IPS DF 6.9 (cell line): ENCODE results near the gene FLNB.

Source experiments
- DNase-seq: peaks from one replicate; pipeline ENCODE4 v3.0.0-alpha.2; 2013; ENCODE audit warnings: low read depth, low spot score
- H3K27ac ChIP-seq: one replicate; pipeline ENCODE4 v1.5.1; 2013; ENCODE audit warnings: low read length, control low read depth
- H3K27me3 ChIP-seq: 2 replicates; pipeline ENCODE4 v1.6.1; 2013; ENCODE audit warnings: mild to moderate bottlenecking, low read length; ENCODE audit not compliant: control insufficient read depth, insufficient read depth
- H3K36me3 ChIP-seq: 2 replicates; pipeline ENCODE4 v1.6.1; 2013; ENCODE audit warnings: low read length; ENCODE audit not compliant: control insufficient read depth, insufficient read depth
- H3K4me1 ChIP-seq: 2 replicates; pipeline ENCODE4 v1.6.1; 2013; ENCODE audit warnings: low read length; ENCODE audit not compliant: control insufficient read depth, insufficient read depth
- H3K4me3 ChIP-seq: 2 replicates; pipeline ENCODE4 v1.5.1; 2013; ENCODE audit warnings: mild to moderate bottlenecking, low read length
- H3K9me3 ChIP-seq: 2 replicates; pipeline ENCODE4 v1.6.1; 2013; ENCODE audit warnings: low read length, inconsistent platforms; ENCODE audit not compliant: control insufficient read depth, insufficient read depth
- WGBS: extraction: QIAGEN DNeasy Blood & Tissue Kit; methylation state at CpG from one replicate; pipeline ENCODE4 v1.1.7; 2013; ENCODE audit warnings: mixed read lengths, missing lambda C conversion rate; ENCODE audit not compliant: insufficient read length, insufficient coverage; 5-methylcytosine and 5-hydroxymethylcytosine counted together

Gene FLNB

DNA sequence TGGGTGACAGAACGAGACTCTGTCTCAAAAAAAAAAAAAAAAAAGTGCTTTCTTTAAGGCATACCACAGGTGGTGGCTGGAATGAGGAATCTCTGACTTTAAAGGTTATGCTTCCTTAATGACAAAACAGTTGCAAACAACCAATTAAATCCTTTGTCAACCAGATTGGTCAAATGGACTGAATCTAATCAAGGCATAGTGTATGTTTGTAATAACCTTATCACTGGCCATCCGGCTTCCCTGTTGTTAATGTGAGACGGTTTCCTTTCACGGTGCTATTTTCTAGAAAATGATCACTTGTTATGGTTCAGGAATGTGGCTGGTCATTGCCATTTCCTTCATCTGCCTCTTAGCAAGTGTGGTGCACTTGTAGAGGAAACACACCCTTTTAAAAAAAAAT lies 75.9 kb downstream of the FLNB start:
- H3K27ac ChIP-seq = no peak overlapping the region
- H3K9me3 ChIP-seq = no peaks in the 10 kb centered on the region
- H3K36me3 ChIP-seq = peaks cover 4% of the 10 kb centered on the region; the same call in 1 of the 2 replicates
- no peak overlapping the region for H3K4me3 ChIP-seq
- H3K4me1 ChIP-seq = peaks cover 2% of the 10 kb centered on the region; the same call in 1 of the 2 replicates
- H3K27me3 ChIP-seq = no peaks in the 10 kb centered on the region
- no CpG with 5 or more reads among the region's 4 CpGs for WGBS
- no peak for DNase-seq

DNA sequence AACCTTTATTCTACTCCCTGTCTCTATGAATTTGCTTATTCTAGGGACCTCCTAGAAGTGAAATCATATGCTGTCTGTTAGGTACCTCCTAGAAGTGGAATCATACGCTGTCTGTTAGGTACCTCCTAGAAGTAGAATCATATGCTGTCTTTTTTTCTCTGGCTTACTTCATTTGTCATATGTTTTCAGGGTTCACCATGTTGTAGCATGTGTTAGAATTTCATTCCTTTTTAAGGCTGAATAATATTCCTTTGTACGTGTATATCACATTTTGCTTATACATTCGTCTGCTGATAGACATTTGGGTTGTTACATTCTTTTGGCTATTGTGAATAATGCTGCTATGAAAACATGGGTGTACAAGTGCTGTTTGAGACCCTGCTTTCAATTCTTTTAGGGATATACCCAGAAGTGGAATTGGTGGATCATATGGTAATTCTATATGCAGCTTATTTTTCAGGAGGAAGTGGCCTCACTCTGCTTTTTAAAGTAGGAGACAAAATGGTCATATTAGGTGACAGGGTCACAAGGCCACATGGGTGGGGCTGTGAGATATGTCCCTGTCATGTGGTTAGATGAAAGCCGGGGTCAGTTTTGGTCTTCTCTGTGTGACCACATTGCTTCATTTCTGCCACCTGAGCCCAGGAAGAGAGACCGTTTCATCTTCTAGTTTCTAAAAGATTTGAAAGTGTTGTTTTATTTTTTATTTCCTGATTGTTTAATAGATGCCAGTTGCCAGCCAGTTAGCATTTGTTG lies 76.7 kb downstream of the FLNB start:
- Histone ChIP-seq H3K4me1 (peaks cover 2% of the 10 kb centered on the region; the same call in 1 of the 2 replicates), H3K27me3 (no peaks in the 10 kb centered on the region), H3K36me3 (peaks cover 4% of the 10 kb centered on the region; the same call in 1 of the 2 replicates), H3K9me3 (no peaks in the 10 kb centered on the region), H3K27ac (no peak overlapping the region), H3K4me3 (no peak overlapping the region)
- WGBS = no CpG with 5 or more reads among the region's 5 CpGs
- no peak for DNase-seq

DNA sequence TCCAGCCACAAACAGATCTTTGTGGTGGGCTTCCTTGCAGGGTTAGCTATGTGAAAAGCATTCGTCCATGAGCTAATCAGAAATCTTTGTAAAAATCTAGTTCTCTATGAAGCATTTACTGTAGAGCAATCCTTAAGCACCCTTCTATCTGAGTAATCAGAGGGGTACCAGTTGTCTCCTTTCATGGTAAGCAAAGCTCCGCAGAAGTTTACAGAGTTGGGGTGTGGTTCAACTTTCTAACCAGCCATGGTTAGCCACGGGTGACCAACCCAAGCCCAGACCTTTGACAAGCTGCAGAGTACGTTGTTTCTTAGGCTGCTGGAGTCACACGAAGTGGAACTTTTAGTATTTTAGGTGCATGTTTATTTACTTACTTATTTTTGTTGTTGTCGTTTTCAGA lies 77.4 kb downstream of the FLNB start:
- peaks cover 4% of the 10 kb centered on the region; the same call in 1 of the 2 replicates for H3K36me3 ChIP-seq
- DNase-seq = no peak
- no peaks in the 10 kb centered on the region for H3K27me3 ChIP-seq
- no CpG with 5 or more reads among the region's 6 CpGs for WGBS
- H3K4me1 ChIP-seq = peaks cover 2% of the 10 kb centered on the region; the same call in 1 of the 2 replicates
- H3K27ac ChIP-seq = no peak overlapping the region
- no peak overlapping the region for H3K4me3 ChIP-seq
- H3K9me3 ChIP-seq = no peaks in the 10 kb centered on the region

DNA sequence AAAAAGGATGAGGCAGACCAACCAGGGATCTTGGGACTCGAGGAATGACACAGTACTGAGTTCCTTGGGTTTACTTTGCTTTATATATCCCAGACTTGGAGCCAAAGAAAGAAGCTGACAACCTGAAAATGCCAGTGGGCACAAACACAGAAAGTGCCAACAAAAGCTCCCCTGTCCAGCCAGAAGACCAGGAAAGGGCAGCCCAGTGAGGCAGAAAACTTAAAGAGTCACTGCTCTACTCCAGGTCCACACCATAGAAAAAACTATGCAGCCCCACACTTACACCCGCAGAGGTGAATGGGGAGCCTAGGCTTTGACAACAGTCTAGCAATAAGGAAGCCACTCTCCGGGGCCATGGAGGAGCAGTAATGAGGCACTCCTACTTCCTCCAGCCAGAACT lies 80.3 kb downstream of the FLNB start:
- Histone ChIP-seq H3K4me3 (no peak overlapping the region), H3K9me3 (no peaks in the 10 kb centered on the region), H3K27ac (no peak overlapping the region), H3K36me3 (no peaks in the 10 kb centered on the region), H3K4me1 (no peaks in the 10 kb centered on the region), H3K27me3 (no peaks in the 10 kb centered on the region)
- DNase-seq = no peak
- WGBS = no CpG with 5 or more reads among the region's 3 CpGs

DNA sequence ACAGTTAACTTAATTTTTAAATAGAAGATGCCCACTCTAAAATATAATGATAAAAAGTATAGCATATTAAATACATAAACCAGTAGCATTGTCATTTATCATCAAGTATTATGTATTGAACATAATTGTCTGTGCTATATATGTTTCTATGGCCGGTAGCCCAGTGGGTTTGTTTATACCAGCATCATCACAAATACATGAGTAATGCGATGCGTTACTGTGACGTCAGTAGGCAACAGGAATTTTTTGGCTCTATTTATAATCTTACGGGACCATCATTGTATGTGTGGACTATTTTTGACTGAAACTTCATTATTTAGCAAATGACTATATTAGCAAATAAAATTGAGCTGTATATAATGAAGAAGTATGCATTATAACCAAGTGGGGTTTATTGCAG lies 82.1 kb downstream of the FLNB start:
- no peaks in the 10 kb centered on the region for H3K4me1 ChIP-seq
- H3K9me3 ChIP-seq = no peaks in the 10 kb centered on the region
- peaks cover 2% of the 10 kb centered on the region; the same call in 1 of the 2 replicates for H3K36me3 ChIP-seq
- WGBS = no CpG with 5 or more reads among the region's 5 CpGs
- no peak overlapping the region for H3K4me3 ChIP-seq
- H3K27ac ChIP-seq = no peak overlapping the region
- no peak for DNase-seq
- no peaks in the 10 kb centered on the region for H3K27me3 ChIP-seq

DNA sequence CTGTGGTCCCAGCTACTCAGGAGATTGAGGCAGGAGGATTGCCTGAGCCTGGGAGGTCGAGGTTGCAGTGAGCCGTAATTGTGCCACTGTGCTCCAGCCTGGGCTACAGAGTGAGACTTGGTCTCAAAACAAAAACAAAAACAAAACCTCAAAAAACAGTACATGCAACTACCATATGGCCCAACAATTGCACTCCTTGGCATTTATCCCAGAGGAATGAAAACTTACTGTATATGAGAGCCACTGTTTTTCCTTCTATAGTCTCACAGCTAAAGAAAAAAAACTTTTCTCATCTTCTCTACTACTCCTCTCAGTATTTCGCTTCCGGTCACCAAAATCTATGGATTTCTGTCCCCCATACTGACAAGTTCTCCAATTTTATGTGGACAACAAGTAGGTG lies 84.3 kb downstream of the FLNB start:
- no peak for DNase-seq
- Histone ChIP-seq H3K4me3 (no peak overlapping the region), H3K36me3 (peaks cover 10% of the 10 kb centered on the region; the same call in 1 of the 2 replicates), H3K4me1 (no peaks in the 10 kb centered on the region), H3K27me3 (no peaks in the 10 kb centered on the region), H3K9me3 (no peaks in the 10 kb centered on the region), H3K27ac (no peak overlapping the region)
- no CpG with 5 or more reads among the region's 4 CpGs for WGBS

DNA sequence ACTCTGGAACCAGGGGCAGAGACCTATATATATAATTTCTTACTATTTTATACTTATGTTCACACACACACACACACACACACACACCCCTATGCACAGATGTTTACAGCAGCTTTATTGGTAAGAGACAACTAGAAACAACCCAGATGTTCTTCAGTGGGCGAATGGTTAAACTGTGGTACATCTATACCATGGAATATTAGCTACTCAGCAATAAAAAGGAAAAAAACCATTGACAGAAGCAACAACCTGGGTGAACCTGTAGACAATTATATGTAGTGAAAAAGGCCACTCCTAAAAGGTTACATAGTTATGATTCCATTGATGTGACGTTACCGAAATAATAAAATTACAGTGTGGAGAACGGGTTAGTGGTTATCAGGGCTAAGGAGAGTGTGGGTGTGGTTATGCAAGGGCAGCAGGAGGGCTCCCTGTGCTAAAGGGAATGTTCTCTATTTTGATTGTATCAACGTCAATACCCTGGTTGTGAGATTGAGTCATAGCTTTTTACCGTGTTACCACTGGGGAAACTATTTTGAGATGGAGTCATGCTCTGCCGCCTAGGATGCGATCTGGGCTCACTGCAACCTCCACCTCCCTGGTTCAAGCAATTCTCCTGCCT lies 85.5 kb downstream of the FLNB start:
- DNase-seq = no peak
- H3K27me3 ChIP-seq = no peaks in the 10 kb centered on the region
- H3K4me3 ChIP-seq = no peak overlapping the region
- no CpG with 5 or more reads among the region's 8 CpGs for WGBS
- H3K36me3 ChIP-seq = peaks cover 13% of the 10 kb centered on the region; the same call in 1 of the 2 replicates
- no peaks in the 10 kb centered on the region for H3K4me1 ChIP-seq
- no peak overlapping the region for H3K27ac ChIP-seq
- H3K9me3 ChIP-seq = no peaks in the 10 kb centered on the region

DNA sequence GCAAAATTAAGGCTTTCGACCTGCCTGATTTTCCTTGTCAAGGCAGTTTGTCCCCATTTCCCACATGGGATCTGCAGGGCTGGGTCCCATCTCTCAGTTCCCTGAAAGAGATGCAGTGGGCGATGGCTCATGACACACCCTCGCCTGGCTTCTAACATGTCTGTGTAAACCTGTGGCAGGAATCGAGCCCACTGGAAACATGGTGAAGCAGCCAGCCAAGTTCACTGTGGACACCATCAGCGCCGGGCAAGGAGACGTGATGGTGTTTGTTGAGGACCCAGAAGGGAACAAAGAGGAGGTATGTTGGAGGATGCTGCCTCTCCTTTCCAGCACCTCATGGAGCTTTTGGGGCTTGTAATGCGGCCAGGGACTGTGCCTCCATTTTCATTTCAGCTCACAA lies 86.4 kb downstream of the FLNB start:
- Histone ChIP-seq H3K36me3 (peaks cover 16% of the 10 kb centered on the region; the same call in 1 of the 2 replicates), H3K27ac (no peak overlapping the region), H3K27me3 (no peaks in the 10 kb centered on the region), H3K4me1 (no peaks in the 10 kb centered on the region), H3K4me3 (no peak overlapping the region), H3K9me3 (no peaks in the 10 kb centered on the region)
- no peak for DNase-seq
- no CpG with 5 or more reads among the region's 8 CpGs for WGBS

DNA sequence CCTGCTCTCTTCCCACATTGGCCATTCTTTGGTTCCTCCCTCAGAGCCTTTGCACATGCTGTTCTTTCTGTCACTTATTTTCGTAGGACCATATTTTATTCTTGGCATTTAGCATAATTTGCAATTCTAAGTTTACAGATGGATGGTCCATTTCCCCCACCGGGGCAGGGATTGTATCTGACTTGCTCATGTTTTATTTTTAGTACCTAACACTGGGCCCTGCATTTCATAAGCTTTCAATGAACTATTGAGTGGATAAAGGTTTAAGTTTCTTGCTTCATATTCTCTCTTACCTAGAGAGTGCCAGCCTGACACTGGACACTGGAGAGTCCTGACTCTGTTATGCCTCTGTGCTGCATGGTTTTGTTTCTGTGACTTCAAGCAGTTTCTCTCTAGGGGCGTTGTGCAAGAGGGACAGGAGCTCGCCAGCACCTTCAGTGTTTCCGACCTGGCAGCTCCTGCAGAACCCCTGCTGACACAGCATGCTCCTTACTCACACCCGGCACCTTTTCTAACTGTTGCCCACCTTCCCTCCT lies 87.4 kb downstream of the FLNB start:
- no peak overlapping the region for H3K4me3 ChIP-seq
- H3K27ac ChIP-seq = no peak overlapping the region
- H3K27me3 ChIP-seq = no peaks in the 10 kb centered on the region
- no peaks in the 10 kb centered on the region for H3K9me3 ChIP-seq
- DNase-seq = no peak
- no CpG with 5 or more reads among the region's 6 CpGs for WGBS
- H3K36me3 ChIP-seq = peaks cover 16% of the 10 kb centered on the region; the same call in 1 of the 2 replicates
- no peaks in the 10 kb centered on the region for H3K4me1 ChIP-seq

DNA sequence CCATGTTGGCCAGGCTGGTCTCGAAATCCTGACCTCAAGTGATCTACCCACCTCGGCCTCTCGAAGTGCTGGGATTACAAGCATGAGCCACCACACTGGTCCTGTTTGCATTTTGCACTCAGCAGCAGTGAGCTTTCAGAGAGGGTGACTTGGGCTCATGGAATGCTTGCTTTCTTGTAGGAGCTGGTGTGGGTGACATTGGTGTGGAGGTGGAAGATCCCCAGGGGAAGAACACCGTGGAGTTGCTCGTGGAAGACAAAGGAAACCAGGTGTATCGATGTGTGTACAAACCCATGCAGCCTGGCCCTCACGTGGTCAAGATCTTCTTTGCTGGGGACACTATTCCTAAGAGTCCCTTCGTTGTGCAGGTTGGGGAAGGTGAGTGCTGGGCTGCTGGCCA lies 90.3 kb downstream of the FLNB start:
- H3K4me3 ChIP-seq = no peak overlapping the region
- H3K27ac ChIP-seq = no peak overlapping the region
- no peak for DNase-seq
- no peaks in the 10 kb centered on the region for H3K9me3 ChIP-seq
- no peaks in the 10 kb centered on the region for H3K27me3 ChIP-seq
- H3K36me3 ChIP-seq = peaks cover 23% of the 10 kb centered on the region; the same call in 1 of the 2 replicates
- no CpG with 5 or more reads among the region's 8 CpGs for WGBS
- no peaks in the 10 kb centered on the region for H3K4me1 ChIP-seq
